ENCODE measurements around the gene KIF9. TPM values are rescaled to one million over a fixed set of nuclear protein-coding genes. Genes with fewer than 3 reads are reported as not detected.

KIF9 gene
- polyA plus RNA-seq, 1 donor (not counting 4 experiments of a cell fraction or from before 2014, with no cell fraction given) = 9.2 TPM

DNA sequence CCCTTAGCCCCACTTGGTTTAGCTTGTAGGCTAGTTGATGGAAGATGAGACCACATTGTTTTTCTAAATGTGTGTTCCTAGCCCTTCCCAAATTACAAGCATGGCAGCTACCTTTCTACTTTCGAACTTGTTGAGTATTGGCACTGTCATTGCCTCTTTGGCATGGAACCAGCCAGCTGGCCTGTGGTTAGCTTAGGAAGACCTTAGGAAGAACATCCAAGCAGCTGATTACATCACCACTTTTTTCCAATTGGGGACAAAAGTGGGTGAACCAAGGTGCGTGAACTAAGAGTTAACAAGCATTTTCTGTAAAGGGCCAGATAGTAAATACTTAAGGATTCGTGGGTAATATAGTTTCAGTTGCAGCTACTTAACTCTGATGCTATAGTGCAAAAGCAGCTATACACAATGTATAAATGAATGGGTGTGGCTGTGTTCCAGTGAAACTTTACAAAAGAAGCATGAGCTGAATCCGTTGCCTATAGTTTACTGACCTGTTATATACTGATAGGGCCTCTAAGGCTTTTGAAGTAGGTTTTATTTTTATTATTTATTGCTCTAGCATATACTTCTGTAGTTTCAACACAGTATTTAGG is 8.7 kb upstream of the KIF9 start:
- Histone ChIP-seq H3K4me3 (ENCODE audit: control insufficient read depth in 2 of 3, extremely low read depth in 1 of 3, insufficient read depth in 2 of 3, low read depth in 1 of 3, low read length in 3 of 3) (no peak overlapping the region), H3K9ac (ENCODE audit: control insufficient read depth, extremely low read depth, insufficient read depth, low read length) (no peak overlapping the region), H3K9me3 (ENCODE audit: control insufficient read depth, low read depth, low read length) (no peaks in the 10 kb centered on the region), H3K27me3 (ENCODE audit: control insufficient read depth, extremely low read depth, insufficient read depth, low read length) (no peaks in the 10 kb centered on the region), H3K36me3 (ENCODE audit: control insufficient read depth in 2 of 2, extremely low read depth in 1 of 2, insufficient read depth in 2 of 2, low read length in 2 of 2) (peaks cover 0 to 6% of the 10 kb centered on the region in 2 experiments), H2AFZ (ENCODE audit: control insufficient read depth, low read length) (no peak overlapping the region), H3K9me1 (ENCODE audit: control insufficient read depth, extremely low read depth, insufficient read depth, low read length) (no peaks in the 10 kb centered on the region), H3K4me2 (ENCODE audit: control insufficient read depth, extremely low read depth, insufficient read depth, low read depth, low read length) (no peak overlapping the region), H3K79me2 (ENCODE audit: control insufficient read depth, insufficient read depth, low read length) (peaks cover 64% of the 10 kb centered on the region), H3K4me1 (ENCODE audit: control insufficient read depth, extremely low read depth, insufficient read depth, low read length) (no peaks in the 10 kb centered on the region), H3K27ac (ENCODE audit: control insufficient read depth, insufficient read depth, low read length) (no peak overlapping the region), H4K20me1 (ENCODE audit: control insufficient read depth, extremely low read depth, insufficient read depth, low read length) (no peaks in the 10 kb centered on the region)
- dilution Hi-C loops (cut with MboI; ENCODE audit: extremely low pct_ligation_motif_present, low sequenced_read_pairs) = no loop called here
- FAIRE-seq (no peak), DNase-seq (ENCODE audit: low read depth, low spot score) (no peak)
- no peak for TF ChIP-seq EZH2 (IDR thresholded peaks at IDR 0.05; ENCODE audit: low read length)
- TF ChIP-seq, protein P1, sequence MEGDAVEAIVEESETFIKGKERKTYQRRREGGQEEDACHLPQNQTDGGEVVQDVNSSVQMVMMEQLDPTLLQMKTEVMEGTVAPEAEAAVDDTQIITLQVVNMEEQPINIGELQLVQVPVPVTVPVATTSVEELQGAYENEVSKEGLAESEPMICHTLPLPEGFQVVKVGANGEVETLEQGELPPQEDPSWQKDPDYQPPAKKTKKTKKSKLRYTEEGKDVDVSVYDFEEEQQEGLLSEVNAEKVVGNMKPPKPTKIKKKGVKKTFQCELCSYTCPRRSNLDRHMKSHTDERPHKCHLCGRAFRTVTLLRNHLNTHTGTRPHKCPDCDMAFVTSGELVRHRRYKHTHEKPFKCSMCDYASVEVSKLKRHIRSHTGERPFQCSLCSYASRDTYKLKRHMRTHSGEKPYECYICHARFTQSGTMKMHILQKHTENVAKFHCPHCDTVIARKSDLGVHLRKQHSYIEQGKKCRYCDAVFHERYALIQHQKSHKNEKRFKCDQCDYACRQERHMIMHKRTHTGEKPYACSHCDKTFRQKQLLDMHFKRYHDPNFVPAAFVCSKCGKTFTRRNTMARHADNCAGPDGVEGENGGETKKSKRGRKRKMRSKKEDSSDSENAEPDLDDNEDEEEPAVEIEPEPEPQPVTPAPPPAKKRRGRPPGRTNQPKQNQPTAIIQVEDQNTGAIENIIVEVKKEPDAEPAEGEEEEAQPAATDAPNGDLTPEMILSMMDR (optimal IDR thresholded peaks at IDR 0.05 in 1 of 3, IDR thresholded peaks at IDR 0.05 in 1 of 3, conservative IDR thresholded peaks at IDR 0.05 in 1 of 3; ENCODE audit: extremely low read depth in 1 of 3, insufficient read depth in 2 of 3, low read length in 3 of 3) = no peak

- H2AFZ ChIP-seq (ENCODE audit: control insufficient read depth, low read length) = no peak overlapping the region
- peaks cover 68% of the 10 kb centered on the region for H3K79me2 ChIP-seq (ENCODE audit: control insufficient read depth, insufficient read depth, low read length)
- H4K20me1 ChIP-seq (ENCODE audit: control insufficient read depth, extremely low read depth, insufficient read depth, low read length) = no peaks in the 10 kb centered on the region
- dilution Hi-C loops (cut with MboI; ENCODE audit: extremely low pct_ligation_motif_present, low sequenced_read_pairs) = no loop called here
- no peak overlapping the region for H3K27ac ChIP-seq (ENCODE audit: control insufficient read depth, insufficient read depth, low read length)
- TF ChIP-seq EZH2 (IDR thresholded peaks at IDR 0.05; ENCODE audit: low read length) = no peak
- TF ChIP-seq, protein P1 (optimal IDR thresholded peaks at IDR 0.05 in 1 of 3, IDR thresholded peaks at IDR 0.05 in 1 of 3, conservative IDR thresholded peaks at IDR 0.05 in 1 of 3; ENCODE audit: extremely low read depth in 1 of 3, insufficient read depth in 2 of 3, low read length in 3 of 3) = no peak
- peaks cover 0 to 6% of the 10 kb centered on the region in 2 experiments for H3K36me3 ChIP-seq (ENCODE audit: control insufficient read depth in 2 of 2, extremely low read depth in 1 of 2, insufficient read depth in 2 of 2, low read length in 2 of 2)
- FAIRE-seq = no peak
- no peak overlapping the region for H3K4me2 ChIP-seq (ENCODE audit: control insufficient read depth, extremely low read depth, insufficient read depth, low read depth, low read length)
- no peak for DNase-seq (ENCODE audit: low read depth, low spot score)
- no peaks in the 10 kb centered on the region for H3K9me3 ChIP-seq (ENCODE audit: control insufficient read depth, low read depth, low read length)
- no peaks in the 10 kb centered on the region for H3K27me3 ChIP-seq (ENCODE audit: control insufficient read depth, extremely low read depth, insufficient read depth, low read length)
- no peaks in the 10 kb centered on the region for H3K9me1 ChIP-seq (ENCODE audit: control insufficient read depth, extremely low read depth, insufficient read depth, low read length)
- H3K9ac ChIP-seq (ENCODE audit: control insufficient read depth, extremely low read depth, insufficient read depth, low read length) = no peak overlapping the region
- H3K4me1 ChIP-seq (ENCODE audit: control insufficient read depth, extremely low read depth, insufficient read depth, low read length) = no peaks in the 10 kb centered on the region
- no peak overlapping the region for H3K4me3 ChIP-seq (ENCODE audit: control insufficient read depth in 2 of 3, extremely low read depth in 1 of 3, insufficient read depth in 2 of 3, low read depth in 1 of 3, low read length in 3 of 3)
Observed at GRCh38 chr3:47288966-47289910, 6.6 kb upstream of the KIF9 start.

Data from keratinocyte (primary cell).